SK-N-DZ (cell line): ENCODE measurements around the gene PPP1R14B. TPM values are rescaled to one million over a fixed set of nuclear protein-coding genes. Genes with fewer than 3 reads are reported as not detected.

ENCODE experiments used
- DNase-seq: peaks from one replicate; pipeline ENCODE4 v3.0.0-alpha.2; 2015; ENCODE audit warnings: low spot score
- polyA plus RNA-seq, 2 experiments: library from polyadenylated mRNA; depleted of rRNA; stranded (reverse); fragments of >200 nt; gene quantifications; 2 replicates each; pipeline ENCODE4 v1.2.3, GENCODE V29; 2014

The PPP1R14B gene, protein sequence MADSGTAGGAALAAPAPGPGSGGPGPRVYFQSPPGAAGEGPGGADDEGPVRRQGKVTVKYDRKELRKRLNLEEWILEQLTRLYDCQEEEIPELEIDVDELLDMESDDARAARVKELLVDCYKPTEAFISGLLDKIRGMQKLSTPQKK
- 338 and 347 TPM in 2 replicates for polyA plus RNA-seq (2014; cell fraction: cytosol; rRNA removed)
- 276 and 390 TPM in 2 replicates for polyA plus RNA-seq (2014; cell fraction: nucleus; rRNA removed)

DNA sequence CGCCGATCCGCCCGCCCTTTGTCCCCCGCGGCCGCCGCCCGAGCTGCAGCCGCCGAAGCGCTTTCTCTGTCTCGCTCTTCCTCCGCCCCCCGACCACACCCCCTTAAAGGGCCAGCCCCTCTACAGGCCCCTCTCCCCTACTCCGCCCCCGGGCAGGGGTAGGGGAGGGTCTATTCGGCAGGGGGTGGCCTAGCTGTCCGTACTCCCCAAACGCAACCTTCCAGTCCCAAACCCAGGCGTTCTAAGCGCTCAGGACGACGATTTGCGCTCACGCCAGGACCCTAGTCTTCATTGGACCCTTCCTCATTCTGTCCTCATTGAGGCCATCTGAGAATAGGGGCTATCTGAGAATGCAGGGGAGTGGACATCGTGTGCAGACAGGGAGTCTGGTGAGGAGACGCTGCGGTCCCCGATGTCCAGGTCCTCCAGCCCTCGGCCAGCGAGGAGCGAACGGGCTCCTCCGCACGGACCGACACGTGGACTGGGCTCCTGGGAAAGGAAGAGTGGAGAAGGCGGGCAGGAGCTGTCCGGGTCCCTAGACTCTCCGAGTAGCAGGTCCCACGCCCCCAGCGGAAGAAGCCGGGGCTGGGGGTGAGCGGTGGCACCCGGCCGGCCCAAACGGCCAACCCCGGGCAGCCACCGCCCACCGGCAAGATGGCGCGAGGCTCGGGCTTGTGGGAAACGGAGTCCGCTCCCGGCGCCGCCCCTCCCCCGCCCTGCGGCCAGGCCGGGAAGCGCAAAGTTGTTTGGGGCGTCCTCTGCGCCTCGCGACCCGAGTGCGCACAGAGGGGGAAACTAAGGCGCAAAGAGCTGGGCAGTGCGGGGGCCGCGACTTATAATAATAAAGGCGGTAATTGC, at the start of gene PPP1R14B:
Gene PPP1R14B, minus strand, starts transcription at position 73 of the 858 bp plus-strand sequence. CDS start 270 bp downstream, outside the sequence.
- peak; percentile 86 for DNase-seq

DNA sequence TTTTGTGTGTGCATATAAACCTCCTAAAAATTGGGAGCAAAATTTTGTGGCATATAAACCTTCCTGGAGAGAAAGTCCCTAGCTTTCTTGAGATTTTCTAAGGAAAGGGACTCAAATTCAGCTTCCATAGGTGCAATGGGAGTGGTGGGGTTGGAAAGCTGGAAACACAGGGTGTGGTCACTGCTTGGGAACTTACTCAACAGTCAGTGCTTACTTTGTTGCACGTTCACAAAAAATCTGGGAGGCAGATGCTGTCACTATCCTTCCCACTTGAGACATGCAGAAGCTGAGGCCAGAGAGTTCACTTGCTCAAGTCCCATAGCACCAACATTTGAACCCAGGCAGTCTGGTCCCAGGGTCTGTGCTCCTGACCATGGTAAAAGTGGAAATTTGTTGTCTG, 49.5 kb upstream of the PPP1R14B start:
- DNase-seq: no peak

DNA sequence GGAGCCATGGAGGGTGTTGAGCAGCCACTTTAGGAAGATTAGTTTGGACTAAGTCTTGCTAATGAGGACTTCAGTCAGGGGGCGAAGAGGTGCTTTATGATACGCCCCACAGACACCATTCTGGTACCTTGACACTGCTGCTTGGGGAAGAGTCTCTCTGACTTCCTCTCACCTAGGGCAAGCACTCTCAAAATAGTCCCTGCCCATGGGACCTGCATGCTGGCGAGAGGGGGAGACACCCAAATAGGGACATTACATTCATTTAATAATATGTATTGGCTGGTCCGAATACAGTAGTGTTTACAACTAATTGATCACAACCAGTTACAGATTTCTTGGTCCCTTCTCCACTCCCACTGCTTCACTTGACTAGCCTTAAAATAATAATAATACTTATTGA, 49.0 kb upstream of the PPP1R14B start:
- no peak for DNase-seq

DNA sequence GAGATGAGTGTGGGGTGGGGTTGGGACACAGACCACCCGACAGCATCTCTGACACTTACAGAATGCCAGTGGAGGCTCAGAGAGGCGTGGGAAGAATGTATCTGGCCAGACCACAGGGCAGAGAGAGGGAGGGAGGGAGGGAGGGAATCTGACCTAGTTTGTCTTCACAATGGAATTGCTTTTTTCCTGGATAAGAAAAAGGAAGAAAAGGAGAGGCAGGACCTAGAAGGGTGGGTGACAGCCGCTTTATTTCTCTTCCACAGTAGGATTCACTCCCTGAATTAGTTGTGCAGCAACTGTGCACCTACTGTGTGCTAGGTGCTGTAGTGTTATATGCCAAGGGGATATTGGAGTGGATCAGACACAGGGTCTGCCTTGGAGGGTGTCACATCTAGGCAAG, 48.0 kb upstream of the PPP1R14B start:
- DNase-seq: no peak

DNA sequence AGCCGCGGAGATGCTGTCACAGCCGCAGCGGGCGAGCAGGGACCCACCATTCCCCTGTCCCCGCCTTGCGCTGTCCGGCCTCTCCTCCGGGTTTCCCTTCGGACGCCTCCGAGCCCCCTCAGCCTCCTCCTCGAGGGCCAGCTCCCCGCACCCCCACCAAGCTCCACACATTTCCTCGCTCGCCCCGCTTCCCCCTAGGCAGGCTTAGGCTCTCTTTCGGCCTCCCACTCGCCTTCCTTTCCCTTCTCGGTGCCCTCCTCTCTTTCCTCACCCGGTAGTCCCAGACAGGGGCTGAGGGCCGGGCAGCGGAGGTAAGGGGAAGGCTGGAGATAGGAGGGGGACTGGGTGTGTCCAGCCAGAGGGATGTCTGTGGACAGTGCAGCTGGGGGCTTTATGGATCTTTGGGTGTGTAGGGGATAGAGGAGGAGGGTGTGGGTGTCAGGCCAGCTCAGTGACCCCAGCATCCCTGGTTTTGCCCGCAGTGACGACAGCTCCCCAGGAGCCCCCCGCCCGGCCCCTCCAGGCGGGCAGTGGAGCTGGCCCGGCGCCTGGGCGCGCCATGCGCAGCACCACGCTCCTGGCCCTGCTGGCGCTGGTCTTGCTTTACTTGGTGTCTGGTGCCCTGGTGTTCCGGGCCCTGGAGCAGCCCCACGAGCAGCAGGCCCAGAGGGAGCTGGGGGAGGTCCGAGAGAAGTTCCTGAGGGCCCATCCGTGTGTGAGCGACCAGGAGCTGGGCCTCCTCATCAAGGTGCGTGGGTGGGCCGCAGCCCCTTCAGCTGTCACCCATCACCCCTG, 45.9 kb upstream of the PPP1R14B start:
- DNase-seq: no peak

DNA sequence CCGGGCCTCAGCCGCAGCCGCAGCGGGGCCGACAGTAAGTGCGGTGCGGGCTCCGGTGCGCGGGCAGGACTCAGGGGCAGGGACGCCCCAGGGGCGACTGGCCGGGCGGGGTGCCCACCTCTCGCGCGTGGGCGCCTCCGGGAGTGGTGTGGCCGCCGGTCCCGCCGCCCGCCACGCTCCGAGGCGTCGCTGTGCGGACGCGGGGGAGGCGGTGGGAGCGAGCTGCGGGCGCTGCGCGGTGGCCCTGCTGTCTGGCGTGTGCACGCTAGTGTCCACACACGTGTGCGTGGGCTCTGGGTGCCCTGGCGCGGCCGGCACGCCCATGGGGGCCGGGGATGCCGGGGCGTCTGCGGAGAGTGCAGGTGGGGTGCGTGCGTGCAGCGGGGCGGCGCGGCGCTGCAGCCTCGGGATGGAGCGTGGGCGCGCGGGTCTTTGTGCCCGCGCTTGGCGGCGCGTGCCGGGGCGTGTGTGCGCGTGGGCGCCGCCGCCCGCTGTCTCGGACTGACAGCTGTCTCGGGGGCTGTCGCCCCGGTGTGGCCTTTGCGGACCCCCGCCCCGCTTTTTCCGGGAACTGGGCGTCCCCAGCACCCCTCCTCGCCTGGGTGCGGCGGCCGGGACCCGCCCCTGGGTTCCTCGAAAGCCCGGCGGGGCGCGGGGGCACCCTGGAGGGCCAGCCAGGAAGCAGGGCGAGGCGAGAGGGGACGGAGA, 45.2 kb upstream of the PPP1R14B start:
- no peak for DNase-seq

DNA sequence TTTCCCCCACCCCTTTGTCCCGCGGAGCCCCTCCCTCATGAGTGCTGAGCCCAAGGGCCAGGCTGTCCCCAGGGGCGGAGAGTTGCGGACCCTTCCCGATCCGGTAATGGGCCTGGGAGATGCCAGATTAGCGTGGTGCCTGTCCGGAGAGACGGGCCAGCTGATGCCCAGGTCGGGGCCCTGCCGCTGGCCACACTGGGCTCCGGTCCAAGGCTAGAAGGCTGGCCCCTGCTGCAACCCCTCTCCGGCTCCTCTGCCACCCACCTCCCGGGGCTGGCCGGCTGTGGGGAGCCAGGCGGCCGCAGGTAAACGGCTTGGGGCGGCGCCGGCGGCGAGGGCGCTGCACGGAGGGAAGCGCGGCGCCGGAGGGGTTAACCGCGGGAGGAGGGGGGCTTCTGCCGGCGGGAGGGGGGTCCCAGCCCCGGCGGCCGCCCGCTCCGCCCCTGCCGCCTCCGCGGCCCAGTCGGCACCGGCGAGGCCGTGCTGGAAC, 44.6 kb upstream of the PPP1R14B start, which contains the start of gene KCNK4:
Gene KCNK4, plus strand, starts transcription at position 41 of the 490 bp plus-strand sequence. CDS start 1,717 bp downstream, outside the sequence.
- no peak for DNase-seq

DNA sequence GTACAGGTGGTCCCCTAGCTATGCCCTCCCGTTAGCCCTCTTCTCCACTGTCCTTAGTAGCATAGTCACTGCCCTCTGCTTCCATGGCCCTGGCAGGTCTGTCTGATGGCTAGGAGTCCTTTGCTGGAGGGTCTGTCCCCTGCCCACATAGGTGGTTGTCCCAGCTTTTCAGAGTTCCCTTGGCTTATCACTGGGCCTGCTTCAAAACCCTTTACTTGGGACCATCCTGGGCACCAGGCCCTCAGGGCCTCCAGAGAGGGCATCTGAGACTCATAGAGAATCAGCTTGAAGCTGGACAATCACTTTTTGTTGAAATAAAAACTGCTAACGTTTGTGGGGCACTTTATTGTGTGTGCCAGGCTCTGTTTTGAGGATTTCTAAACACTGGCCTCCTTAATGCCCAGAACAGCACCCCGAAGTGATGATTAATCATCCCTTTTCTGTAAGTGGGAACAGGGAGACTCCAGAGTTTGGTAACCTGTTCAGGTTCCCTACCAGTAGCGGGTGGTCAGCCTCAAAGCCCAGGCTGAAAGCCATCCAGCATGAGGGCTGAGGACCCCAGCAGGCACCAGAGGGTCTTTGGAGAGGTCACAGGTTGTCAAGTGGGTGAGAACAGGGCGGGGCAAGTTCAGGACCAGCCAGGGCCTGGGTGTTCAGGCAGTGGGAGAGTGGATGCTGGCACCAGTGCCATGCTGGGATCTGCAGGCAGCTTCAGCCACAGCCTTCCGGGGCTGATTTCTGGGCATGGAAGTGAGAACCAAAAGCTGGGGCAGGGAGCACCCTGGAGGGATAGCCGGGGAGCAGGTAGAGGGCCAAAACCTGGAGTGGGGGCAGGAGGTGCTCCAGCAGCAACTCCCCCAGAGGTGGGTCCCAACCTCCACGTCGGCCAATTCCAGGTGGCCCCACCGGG, 43.9 kb upstream of the PPP1R14B start:
- no peak for DNase-seq

DNA sequence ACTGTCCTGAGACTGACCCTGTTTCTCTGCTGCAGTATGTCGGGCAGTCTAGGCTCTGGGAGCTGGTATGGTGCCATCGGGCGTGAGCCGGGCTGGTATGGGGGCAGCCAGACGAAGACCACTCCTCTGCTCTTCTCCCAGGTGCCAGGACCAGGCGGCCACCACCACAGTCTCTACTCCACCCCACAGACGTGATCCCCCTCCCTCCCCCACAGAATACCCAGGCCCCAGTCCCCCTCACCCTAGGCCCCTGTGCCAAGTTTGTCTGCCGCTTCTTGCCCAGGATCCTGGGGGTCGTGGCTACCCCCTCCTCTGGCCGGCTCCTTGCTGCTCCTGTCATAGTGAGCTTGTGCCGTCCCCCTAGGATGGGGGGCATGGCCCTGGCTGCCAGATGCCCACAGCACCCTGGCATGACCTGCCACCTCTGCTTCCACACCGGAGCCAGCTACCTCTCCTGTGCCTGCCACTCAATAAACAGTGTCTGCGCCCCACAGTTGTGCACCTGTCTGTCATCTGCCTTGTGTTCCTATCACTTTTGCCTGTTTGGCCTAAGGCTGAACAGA, 42.3 kb upstream of the PPP1R14B start:
- no peak for DNase-seq

DNA sequence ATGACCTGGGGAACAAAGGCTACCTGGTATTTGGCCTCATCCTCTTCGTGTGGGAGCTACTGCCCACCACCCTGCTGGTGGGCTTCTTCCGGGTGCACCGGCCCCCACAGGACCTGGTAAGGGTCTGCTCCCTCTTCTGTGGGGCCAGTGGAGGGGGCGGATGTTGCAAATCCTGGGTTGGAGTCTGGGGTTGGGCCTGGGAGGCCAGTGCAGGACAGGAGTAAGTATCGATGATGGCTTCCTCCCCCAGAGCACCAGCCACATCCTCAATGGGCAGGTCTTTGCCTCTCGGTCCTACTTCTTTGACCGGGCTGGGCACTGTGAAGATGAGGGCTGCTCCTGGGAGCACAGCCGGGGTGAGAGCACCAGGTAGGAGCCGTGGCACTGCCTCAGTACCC, 41.6 kb upstream of the PPP1R14B start:
- no peak for DNase-seq

DNA sequence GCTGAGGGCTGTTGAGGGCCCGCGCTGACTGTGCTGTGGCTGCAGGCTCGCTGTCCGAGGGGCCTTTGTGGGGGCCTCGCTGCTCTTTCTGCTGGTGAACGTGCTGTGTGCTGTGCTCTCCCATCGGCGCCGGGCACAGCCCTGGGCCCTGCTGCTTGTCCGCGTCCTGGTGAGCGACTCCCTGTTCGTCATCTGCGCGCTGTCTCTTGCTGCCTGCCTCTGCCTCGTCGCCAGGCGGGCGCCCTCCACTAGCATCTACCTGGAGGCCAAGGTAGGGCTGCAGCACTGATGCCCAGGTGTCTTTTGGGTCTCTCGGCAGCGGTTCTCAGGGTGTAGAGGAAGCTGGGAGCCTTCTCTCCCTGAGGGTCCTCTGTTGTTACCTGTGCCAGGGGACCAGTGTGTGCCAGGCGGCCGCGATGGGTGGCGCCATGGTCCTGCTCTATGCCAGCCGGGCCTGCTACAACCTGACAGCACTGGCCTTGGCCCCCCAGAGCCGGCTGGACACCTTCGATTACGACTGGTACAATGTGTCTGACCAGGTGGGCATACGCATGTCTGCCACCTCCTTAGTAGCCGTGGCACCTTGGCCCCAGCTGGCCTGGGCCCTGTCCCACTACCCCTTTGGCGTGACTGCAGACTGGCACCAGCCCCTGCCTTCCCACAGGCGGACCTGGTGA, 41.1 kb upstream of the PPP1R14B start:
- no peak for DNase-seq

DNA sequence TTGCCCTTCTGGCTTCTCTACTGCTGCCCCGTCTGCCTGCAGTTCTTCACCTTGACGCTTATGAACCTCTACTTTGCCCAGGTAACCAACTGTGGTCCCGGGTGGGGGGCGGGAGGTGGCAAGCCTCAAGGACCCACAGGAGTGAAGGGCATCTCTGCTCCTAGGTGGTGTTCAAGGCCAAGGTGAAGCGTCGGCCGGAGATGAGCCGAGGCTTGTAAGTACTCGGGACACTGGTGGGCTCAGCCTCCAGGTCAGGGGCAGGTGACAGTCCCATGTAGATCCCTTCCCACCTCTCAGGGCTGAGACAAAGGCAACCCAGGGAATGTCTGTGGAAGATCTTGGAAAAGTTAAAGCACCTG, 40.0 kb upstream of the PPP1R14B start:
- no peak for DNase-seq

DNA sequence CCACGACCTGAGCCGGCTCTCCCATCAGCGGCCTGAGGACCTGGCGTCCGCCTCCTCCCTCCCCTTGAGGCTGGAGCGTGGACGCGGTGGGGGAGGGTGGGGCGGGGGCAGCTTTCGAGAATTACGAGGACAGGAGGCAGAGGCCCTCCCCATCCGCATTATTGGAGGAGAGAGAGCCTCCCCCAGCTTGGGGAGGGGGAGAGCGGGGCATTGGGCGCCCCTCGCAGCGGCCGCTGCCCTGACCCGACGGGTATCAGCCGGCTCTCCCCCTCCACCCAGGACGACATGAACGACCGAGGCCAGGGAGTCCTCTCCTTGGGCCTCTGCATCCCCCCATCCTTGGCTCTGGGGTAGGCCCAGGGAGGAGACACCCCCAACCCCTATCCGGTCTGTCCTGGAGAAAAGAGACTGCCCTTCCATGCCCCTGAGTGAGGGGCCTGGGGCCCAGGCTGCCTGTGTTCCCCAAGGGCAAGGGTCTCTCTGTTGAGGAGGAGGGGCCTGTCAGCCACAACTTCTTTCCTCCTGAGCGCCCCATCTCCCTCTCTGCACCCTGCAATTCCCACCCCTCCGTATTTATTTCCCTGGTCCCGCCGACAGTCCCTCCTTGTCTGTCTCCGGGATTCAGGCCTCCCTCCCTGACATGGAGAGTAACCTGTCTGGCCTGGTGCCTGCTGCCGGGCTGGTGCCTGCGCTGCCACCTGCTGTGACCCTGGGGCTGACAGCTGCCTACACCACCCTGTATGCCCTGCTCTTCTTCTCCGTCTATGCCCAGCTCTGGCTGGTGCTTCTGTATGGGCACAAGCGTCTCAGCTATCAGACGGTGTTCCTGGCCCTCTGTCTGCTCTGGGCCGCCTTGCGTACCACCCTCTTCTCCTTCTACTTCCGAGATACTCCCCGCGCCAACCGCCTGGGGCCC, 39.4 kb upstream of the PPP1R14B start:
- no peak for DNase-seq

DNA sequence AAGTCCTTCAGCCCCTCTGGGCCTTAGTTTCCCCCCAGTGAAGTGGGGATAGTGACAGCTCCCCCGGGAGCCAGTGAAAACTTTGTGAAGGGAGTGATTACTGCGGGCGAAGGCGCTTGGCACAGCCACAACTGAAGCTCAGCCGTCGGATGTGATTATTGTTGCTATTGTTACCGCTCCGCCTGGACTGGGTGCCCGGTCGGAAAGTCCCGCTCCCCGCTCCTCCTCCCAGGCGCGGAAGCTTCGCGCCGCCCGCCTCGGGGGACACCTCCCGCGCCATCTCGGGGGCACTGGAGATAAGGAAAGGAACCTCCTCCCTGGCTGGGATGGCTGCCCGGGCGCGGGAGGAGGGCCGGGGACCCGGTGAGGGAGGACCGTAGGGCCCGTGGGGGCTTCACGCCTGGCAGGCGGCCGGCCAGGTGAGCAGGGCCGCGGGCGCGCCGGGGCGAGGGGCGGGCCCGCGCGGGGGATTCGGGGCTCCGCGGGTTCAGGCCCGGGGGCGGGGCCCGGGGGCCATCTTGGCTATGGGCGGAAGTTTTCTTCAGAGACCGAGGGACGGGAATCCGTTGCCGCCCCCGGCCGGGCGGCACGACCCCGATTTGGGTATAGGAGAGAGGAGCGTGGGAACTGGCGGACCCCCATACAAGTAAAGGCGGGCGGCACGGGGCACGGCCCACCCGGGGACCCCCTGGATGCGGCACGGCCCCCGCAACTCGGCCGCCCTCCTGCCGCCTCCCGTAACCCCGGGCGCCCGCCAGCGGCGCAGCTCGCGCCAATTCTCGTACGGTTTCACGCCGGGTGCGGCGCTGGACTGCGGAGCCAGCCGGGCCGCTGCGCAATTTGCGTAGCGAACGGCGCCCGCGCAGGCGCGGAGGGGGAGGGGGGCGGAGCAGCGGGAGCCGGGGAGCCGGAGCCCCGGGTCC, 38.5 kb upstream of the PPP1R14B start, which contains the start of gene GPR137:
Gene GPR137, plus strand, starts transcription at position 887 of the 923 bp plus-strand sequence. CDS start 677 bp downstream, outside the sequence.
- DNase-seq: peak; percentile 76

DNA sequence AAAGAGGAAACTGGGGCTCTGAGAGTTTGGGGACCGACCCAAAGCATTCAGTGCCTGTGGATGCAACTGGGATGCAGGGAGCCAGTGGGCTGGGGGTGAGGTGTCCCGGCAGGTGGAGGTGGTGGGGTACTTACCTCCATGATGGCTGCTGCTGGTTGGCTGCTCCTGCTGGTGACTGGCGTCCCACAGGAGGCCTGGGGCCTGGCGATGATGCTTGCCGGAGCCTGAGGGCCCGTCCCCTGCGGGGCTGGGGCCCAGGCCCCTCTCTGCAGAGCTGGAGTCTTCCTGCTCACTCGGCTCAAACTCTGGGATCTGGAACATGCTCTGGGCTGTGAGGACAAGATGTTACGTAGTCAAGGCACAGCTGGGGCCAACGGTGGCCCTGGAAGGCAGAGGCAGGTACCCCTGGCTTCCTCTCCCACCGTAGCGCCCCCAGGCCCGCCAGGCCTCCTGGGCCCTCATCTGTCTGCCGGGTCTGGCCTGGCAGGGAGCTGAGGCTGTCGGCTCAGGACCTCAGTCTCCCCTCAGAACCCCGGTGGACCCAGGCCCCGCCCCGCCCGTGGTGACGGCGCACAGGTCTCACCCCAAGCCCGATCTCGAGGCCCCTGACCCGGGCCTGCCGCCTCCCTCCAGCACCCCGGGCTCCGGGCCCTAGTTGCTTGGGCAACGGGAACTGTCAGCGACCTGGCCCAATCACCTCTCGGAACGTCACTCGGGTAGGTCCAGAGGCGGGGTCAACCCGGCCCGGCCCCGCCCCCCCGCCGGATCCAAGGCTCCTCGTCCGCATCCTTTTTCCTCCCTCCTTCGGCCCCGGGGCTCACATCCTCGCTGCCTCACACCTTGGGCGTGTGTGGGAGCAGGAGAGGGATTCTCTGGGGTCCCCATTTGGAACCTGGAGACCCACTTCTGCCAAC, 37.6 kb upstream of the PPP1R14B start, which contains the start of gene BAD:
Gene BAD, minus strand, starts transcription at position 618 of the 914 bp plus-strand sequence. Its CDS starts 297 bp downstream, at position 321.
- peak; percentile 92 for DNase-seq

DNA sequence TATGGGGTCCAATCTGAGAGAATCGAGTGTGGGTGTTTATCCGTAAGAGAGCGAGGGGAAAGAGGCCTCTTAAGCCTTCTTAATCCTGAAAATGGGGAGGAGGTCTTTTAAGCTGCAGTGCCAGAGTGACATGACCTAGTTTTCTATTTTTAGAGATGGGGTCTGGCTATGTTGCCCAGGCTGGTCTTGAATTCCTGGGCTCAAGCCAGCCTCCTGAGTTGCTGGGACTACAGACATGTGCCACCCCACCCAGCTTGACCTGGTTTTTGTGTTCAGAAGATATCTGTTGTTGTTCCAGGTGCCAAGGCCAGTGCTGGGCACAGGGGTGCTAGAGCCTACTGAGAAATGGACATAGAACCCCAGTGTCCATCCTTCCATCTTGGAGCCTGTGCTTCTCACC, 36.3 kb upstream of the PPP1R14B start:
- DNase-seq: no peak
